ENCODE measurements around the gene FSTL4. TPM values are rescaled to one million over a fixed set of nuclear protein-coding genes. Genes with fewer than 3 reads are reported as not detected.

Gene FSTL4
- total and polyA plus RNA-seq, 2 of the 4 experiments (the other 2 are of a cell fraction) = 0.18 TPM; not detected in 1

DNA sequence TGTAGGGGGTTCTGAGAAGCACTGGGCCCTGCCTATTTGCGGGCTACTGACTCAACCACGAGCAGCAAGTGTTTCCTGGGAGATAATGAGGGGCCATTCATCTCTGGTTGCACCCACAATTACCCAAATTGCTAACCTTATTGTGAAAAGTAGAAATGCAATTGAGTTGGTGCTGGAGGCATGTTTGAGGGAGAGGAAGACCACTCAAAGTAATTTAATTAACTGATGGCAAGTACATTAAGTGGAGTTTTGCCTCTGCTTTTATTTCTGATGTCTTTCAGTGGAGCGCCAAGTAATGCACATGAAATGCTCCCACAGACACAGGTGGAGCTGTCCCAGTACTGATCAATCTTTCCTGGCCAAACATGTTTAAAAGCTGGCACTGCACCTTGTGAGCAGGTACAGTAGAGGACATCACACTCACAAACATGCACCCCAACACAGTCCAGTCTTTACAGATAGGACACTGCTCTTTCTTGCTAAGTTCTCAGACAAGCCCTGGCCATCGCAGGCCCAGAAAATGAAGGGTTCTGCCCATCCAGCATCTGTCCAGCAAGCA, 365.1 kb downstream of the FSTL4 start:
- Histone ChIP-seq H2AFZ (replicated peaks; ENCODE audit: low read length, poor library complexity) (no peak overlapping the region), H3K18ac (ENCODE audit: low read depth, low read length) (no peak overlapping the region), H3K27me3 (ENCODE audit: control insufficient read depth, insufficient read depth, low read length) (peaks cover 5% of the 10 kb centered on the region; the same call in 1 of the 2 replicates), H3K9me1 (ENCODE audit: insufficient read depth, low read length) (peaks cover 17% of the 10 kb centered on the region; the same call in 1 of the 2 replicates), H2BK5ac (ENCODE audit: low read depth, low read length, poor library complexity, severe bottlenecking) (no peak overlapping the region), H3K4ac (ENCODE audit: low read depth, low read length) (peak overlapping the region; percentile 16; the same call in 1 of the 2 replicates), H3K14ac (replicated peaks; ENCODE audit: low read depth, low read length) (no peak overlapping the region), H2BK15ac (ENCODE audit: low read depth, low read length) (no peak overlapping the region), H2BK20ac (ENCODE audit: low read depth, low read length) (no peak overlapping the region; the same call in 1 of the 2 replicates), H4K20me1 (ENCODE audit: insufficient read depth, low read length) (no peaks in the 10 kb centered on the region), H3K9me3 (ENCODE audit: control insufficient read depth, insufficient read depth, low read length) (no peaks in the 10 kb centered on the region), H3K23ac (ENCODE audit: low read depth, low read length) (no peak overlapping the region), H3K9ac (ENCODE audit: low read depth, low read length) (no peak overlapping the region), H4K91ac (ENCODE audit: insufficient read depth, low read depth, low read length) (no peak overlapping the region), H3K27ac (ENCODE audit: insufficient read depth, low read length) (no peak overlapping the region), H4K5ac (ENCODE audit: low read depth, low read length) (no peak overlapping the region), H3K79me1 (ENCODE audit: low read depth in 1 of 2, low read length in 2 of 2) (no peaks in the 10 kb centered on the region), H3K4me2 (ENCODE audit: low read depth, low read length) (no peak overlapping the region), H3K56ac (ENCODE audit: extremely low read depth, insufficient read depth, low read length) (no peak overlapping the region), H3K36me3 (ENCODE audit: control insufficient read depth, insufficient read depth, low read length) (no peaks in the 10 kb centered on the region), H3K4me1 (ENCODE audit: control insufficient read depth, insufficient read depth, low read length) (peaks cover 15% of the 10 kb centered on the region; the same call in 1 of the 2 replicates), H2AK9ac (replicated peaks; ENCODE audit: low read depth, low read length, poor library complexity) (no peak overlapping the region), H3K4me3 (ENCODE audit: insufficient read depth, low read depth, low read length) (no peak overlapping the region), H2AK5ac (ENCODE audit: low read depth, low read length) (peak overlapping the region; percentile 44; the same call in 1 of the 2 replicates), H2BK120ac (ENCODE audit: low read depth, low read length) (peak overlapping the region; percentile 25; the same call in 1 of the 2 replicates), H4K8ac (ENCODE audit: low read depth in 2 of 2, low read length in 2 of 2) (no peak overlapping the region)
- TF ChIP-seq MAFK (IDR thresholded peaks at IDR 0.05; ENCODE audit: low read depth, low read length) (no peak), POLR2A (IDR thresholded peaks at IDR 0.05; ENCODE audit: low read depth, low read length) (no peak), RFX5 (IDR thresholded peaks at IDR 0.05; ENCODE audit: low read depth, low read length) (no peak), FOS (IDR thresholded peaks at IDR 0.05; ENCODE audit: low read depth, low read length) (no peak), BHLHE40 (IDR thresholded peaks at IDR 0.05; ENCODE audit: low read depth, low read length) (no peak), RCOR1 (IDR thresholded peaks at IDR 0.05; ENCODE audit: insufficient replicate concordance, low read length) (no peak), CEBPB (IDR thresholded peaks at IDR 0.05; ENCODE audit: low read depth, low read length) (no peak)
- WGBS, 2 experiments (ENCODE audit: extremely low coverage in 2 of 2, insufficient read length in 1 of 2) = no CpG with 5 or more reads among the region's 4 CpGs
- no peak for ATAC-seq (ENCODE audit: low read depth)
- POLR2A ChIA-PET (ENCODE audit: unreplicated experiment) = no interaction called here
- in situ Hi-C loops (cut with MboI; ENCODE audit: low sequenced_read_pairs) (no loop called here), dilution Hi-C loops (cut with HindIII; ENCODE audit: low sequenced_read_pairs, unreplicated experiment) (no loop called here), intact Hi-C loops (cut with micrococcal nuclease) (no loop called here)
- CTCF ChIA-PET = interaction anchor here (0.8 to 2.0 kb wide), 6 partner anchors 10 to 143 kb away, joined by 3 to 5 read pairs (median 4); no protein-coding TSS in a partner anchor
- BruUV-seq (replicated peaks) = no TSS peak
- no peak for DNase-seq

Data from IMR-90 (cell line).